ENCODE results near the gene EGFL6.

Gene EGFL6, protein sequence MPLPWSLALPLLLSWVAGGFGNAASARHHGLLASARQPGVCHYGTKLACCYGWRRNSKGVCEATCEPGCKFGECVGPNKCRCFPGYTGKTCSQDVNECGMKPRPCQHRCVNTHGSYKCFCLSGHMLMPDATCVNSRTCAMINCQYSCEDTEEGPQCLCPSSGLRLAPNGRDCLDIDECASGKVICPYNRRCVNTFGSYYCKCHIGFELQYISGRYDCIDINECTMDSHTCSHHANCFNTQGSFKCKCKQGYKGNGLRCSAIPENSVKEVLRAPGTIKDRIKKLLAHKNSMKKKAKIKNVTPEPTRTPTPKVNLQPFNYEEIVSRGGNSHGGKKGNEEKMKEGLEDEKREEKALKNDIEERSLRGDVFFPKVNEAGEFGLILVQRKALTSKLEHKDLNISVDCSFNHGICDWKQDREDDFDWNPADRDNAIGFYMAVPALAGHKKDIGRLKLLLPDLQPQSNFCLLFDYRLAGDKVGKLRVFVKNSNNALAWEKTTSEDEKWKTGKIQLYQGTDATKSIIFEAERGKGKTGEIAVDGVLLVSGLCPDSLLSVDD

DNA sequence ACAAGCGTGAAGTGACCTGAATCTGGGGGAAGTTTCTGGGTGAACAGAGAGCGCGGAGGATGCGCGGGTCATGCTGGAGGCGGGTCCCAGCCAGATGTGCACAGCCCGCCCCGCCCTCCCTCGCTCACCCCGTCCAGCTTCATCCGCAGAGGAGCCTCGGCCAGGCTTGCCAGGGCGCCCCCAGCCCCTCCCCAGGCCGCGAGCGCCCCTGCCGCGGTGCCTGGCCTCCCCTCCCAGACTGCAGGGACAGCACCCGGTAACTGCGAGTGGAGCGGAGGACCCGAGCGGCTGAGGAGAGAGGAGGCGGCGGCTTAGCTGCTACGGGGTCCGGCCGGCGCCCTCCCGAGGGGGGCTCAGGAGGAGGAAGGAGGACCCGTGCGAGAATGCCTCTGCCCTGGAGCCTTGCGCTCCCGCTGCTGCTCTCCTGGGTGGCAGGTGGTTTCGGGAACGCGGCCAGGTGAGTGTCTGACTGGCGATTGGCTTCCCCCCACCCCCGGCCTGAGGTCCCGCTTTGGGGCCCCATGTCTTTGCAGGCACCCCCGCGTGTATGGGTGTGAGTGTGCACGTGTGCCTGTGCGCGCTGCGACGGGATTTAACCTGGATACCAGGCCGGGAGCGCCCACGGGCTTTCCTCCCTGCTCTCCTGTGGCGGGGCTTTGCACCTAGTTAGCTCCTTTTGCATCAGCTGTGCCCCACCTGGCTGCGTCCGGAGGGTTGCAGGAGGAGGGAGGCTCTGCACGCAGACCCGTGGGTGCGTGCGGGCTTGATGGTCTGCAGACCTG, at the start of gene EGFL6:
Gene EGFL6, plus strand, starts transcription at position 123 of the 782 bp plus-strand sequence. Its CDS starts 261 bp downstream, at position 384.
- peak; percentile 29 for DNase-seq

DNA sequence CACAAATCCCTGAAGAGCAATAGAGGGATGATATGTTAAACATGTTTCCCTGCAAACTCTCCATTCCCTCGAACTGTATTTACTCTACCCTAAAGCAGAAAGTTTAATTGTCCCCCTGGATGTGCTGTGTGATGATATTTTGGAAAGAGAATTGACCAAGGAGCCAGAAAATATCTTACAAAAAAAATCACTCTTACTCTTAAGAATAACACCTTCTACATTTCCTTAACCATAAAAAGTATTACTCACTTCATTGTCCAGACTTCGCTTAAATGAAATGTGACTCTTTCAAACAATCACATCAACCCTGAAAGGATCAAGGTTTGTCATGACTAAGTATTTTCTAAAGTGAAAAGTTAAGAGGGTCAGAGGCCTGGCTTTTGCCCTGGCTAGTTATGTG, 49.0 kb upstream of the EGFL6 start:
- no peak for DNase-seq

DNA sequence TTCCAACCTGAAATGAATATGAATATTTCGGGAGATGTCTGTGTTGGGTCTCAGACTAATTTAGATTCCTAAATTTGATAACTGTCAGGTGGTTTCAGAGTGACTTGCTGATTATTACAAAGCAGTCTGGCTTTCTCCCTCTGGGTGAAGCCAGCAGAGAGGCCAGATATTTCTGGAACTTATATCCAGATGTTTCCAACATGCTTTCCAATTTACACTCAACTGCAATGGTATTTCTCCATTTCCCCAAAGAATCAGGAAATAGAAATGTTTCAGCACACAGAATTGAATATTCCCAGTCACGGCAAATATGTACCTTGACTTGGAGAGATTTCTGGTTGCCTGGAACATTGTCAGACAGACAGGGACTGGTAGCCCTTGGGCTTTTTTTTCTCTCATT, 48.5 kb upstream of the EGFL6 start:
- no peak for DNase-seq

DNA sequence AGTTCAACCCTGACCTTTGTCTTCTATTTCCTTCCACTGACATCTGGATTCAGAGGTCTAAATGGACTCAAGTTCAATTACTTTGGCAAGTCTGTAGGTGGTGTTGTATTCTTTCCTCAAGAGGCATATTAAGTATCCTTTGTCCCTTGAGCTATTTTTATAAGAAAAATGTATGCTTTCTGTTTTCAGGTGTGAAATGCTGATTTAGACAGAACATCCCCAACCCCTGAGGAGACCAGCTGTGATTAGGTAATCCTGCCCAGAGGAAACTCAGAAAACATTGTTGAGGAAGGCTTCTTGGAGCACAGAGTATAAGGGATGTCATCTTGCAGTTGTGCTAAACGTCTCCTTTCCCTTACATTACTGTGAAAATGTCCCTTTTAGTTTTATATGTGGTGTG, 46.6 kb upstream of the EGFL6 start:
- DNase-seq, result no peak

DNA sequence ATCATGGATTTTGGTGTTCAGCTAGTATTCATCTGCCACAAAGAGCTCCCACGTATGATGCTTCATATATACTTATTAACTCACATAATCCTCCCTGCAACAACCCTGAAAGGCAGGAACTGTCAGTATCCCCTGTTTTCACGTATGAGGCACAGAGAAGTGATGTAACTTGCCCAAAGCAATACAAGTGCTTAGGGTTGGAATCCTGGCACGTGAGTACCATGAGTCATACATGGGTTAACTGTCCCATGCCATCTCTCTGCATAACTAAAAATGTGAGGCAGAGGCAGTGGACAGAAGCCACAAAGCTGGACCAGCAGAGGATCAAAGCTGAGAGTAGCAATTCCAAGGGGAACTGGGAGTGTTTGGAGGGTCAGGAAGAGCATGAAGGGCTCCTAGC, 35.7 kb upstream of the EGFL6 start:
- DNase-seq, result no peak

DNA sequence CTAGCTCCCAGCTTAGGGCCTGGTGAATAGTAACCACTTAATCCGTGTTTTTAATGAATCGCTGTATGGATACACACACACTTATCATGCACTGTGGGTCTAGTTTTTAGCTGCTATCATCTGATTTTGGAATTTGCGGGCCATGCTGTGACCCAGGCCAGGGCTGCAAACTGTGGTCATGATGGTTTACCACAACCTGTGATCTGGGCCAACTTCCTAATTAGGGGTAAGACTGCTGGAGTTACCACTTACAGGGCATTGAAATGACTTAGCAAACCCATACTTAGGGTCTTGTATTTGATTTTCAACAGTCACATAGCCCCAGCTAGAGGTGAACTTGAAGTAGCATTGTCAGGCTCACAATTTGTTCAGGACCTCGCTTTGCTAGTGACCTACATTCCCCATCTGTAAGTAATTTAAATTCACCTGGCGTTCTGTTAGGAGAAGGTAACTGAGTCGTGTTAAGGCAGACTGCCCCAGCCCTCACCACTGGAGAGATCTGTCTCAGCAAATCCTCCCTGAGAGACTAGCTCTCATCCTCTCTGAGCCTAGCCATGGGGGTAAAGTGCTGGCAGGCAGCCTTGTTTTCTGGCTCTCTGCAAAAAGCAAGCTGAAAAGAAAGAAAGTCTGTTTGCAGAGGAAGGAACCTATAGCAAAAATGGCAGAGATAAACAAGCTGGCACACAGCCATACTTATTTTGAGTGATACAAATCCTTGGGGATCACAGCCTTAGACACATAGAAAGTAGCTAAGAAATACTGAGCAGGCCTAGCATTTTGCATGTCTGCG, 33.8 kb upstream of the EGFL6 start:
- peak; percentile 38 for DNase-seq

DNA sequence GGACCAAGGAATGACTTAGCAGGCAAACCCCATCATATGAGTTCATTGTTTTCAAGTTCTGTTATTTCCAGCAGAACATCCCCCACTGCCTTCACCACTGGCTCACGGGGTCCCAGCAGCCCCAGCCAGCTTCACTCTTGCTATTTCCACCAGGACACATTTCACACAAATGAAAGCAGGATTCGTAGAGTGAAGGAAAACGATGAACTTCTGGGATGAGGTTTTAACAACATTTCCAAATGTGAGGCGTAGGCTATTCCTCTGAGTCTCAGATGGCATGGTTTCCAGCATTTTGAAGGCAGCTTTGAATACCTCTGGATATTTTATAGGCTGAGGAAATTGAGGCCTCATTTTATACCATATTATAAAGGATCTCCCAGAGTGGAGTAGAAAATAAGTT, 32.9 kb upstream of the EGFL6 start:
- peak; percentile 47 for DNase-seq

DNA sequence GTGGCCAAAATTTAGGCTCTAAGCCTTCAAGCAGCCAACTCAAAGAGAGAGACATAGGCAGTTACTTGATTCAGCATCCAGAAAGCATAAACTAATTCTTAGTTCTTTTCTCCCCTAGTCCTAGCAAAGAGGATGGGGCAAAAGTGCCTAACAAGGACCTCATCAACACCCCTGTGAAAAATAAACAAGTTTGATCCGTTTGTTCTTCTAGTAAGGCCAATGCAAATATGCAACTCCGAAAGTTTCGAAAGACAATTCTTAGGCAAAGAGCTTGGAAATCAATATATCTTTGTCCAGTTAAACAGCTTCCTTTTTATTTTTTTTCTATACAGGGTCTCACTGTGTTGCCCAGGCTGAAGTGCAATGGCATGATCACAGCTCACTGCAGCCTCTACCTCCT, 31.0 kb upstream of the EGFL6 start:
- DNase-seq, result no peak

DNA sequence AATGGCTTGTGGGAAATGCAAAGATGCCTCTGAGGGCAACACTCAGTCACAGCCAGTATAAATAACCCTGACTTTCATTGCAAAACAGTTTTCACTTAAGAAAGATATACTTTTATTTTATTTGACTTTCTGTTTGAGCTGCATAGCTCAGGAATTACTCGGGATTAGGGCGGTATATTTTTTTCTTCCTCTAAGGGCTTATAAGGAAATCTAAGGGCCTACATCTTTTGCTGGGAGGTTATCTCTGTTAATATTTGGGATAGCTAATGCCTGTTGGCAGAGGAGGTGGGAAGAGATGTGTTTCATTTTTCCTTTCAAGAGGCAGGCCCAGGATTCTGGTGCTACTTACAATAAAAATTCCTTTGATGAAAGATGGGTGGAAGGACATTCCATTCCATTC, 28.8 kb upstream of the EGFL6 start:
- DNase-seq, result no peak

DNA sequence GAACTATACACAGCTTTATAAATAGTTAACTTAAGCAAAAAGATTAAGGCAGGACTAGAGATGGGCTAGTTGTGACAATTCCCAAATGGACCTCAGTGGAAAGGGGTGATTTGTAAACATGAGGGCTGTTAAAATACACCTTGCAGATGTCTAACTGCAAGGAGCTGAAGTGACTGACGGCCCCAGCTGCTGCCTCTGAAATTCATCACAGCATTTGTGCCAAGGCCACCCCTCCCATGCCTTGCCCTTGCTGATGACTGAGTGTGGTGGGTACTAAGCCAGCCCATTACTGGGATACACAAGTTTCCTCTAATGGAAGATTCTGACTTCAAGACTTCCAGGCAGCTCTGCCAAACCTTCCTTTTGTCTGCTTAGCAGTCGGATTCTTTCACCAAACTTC, 23.7 kb upstream of the EGFL6 start:
- peak; percentile 41 for DNase-seq

DNA sequence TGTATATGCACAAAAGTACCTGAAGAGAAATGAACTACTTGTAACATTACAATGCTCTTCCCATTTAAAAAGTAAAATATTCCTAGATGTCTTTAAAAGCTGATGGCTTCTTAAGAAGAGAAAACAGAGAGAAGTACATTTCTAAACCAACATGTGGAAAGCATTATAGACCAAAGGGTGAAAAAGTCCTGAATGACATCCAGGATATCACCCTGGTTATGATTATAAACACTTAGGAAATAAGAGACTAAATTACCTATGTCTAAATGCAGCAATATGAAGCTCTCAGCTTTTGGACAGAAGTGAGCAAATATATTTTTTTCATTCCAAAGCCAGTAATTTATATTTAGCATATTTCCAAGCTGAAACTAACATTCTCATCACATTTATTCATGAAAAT, 21.7 kb upstream of the EGFL6 start:
- no peak for DNase-seq

DNA sequence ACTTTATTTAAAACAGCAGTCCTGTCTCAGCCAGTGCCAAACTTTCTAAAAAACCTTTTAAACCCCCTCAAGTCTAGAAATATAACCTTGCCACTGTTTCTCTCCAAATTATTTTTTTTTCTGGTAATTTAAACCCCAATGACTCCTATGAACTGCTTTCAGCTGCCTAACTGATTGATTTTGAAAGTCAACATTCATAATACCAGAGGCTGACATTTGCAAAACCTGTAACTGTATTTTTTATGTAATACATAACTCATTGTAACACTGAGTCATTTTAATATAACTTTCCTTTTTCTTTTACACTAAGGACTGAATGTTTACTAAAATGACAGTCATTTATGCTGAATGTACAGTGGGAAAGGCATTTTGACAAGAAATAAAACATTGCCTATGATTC, 19.1 kb upstream of the EGFL6 start:
- DNase-seq, result no peak

DNA sequence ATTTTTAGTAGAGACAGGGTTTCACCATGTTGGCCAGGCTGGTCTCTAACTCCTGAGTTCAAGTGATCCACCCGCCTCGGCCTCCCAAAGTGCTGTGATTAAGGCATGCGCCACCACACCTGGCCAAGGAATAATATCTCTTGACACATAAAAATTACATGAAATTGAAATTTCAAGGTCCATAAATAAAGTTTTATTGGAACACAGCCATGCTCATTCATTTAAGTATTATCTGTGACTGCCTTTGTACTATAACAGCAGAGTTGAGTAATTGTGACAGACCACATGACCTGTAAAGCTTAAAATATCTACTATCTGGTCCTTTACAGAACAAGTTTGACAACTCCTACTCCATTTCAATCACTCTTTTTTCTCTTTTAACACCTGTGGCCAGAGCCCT, 17.8 kb upstream of the EGFL6 start:
- DNase-seq, result no peak

DNA sequence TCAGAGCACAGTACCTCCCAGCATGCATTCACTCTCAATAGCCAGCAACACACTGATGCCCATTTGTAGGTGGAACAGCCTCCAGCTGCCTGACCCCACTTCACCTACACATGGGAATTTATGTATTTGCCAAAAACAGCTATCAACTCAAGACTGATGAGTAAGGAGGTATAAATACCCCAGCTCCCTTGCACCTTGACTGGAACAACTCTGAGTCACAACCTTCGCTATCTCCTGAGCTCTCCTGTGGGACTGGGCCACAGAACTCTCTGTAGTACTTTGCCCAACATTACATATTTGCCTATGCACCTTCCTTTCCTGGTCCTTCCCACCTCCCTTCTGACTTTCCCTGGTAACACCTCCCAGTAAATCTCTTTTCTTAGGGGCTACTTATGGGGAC, 16.5 kb upstream of the EGFL6 start:
- no peak for DNase-seq

DNA sequence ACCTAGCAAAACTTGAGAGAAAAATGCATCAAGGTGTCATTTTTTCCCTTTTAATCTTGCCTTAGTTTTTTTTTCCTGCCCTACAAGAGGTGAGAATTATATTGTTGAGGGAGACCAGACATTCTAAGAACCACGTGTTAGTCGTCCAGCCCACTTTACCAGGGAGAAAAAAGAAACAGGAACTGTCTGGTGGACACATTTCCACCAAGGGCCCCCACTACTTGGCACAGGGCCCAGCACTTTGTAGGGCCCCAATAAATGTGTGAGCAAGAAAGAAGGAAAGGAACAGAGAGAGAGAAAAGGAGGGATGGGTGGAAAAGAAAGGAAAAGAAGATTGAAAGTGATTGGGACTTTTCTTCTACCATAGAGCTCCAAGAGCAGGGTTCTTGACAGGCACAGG, 3.9 kb upstream of the EGFL6 start:
- DNase-seq, result no peak

DNA sequence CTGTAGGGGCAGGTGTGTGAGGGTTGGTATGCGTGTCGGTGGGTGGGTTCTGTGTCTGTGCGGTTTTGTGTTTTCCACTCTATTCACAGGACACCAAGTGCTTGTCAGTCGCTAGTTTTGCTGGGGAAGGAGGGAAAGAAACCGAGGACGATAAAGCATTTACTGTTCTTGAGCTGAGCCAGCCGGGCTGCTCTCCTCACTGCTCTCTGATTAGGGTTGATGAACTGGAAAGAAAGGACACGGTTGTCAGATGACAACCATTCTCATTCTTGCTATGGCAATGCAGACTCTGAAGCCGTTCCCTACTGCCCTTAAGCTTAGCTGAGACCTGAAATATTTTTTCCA, 832 bp downstream of the EGFL6 start:
- DNase-seq, result no peak

DNA sequence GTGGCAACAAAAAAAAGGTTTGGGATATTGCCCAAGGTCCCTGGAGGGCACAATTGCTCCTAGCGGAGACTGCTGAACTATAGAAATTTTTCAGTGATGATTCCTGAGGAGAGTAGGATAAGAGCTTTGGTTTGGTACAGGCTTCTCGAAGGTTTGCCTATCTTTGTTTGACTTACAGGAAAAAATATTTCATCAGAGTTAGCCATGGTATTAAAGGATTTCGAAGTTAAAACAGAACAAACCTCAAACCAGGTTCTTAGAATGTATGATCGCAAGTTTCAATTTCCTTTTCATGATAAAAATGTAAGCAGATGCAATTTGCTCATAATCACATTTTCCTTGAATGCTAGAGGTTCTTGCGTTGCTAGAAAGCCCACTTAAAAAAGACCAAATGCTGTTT, 1.7 kb downstream of the EGFL6 start:
- no peak for DNase-seq

DNA sequence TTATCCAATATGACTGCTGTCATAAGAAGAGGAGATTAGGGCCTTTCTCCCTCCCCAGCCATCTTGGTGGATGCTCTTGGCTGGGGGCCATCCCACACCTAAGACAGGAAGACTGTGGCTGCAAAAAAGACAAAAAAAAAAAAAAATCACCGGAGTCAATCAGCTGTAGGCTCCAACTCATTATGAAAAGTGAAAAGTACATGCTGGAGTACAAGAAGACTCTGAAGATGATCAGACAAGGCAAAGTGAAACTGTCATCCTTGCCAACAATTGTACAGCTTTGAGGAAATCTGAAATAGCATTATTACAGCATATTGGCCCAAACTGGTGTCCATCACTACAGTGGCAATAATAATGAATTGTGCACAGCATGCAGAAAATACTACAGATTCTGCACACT, 5.2 kb downstream of the EGFL6 start:
- DNase-seq, result no peak

DNA sequence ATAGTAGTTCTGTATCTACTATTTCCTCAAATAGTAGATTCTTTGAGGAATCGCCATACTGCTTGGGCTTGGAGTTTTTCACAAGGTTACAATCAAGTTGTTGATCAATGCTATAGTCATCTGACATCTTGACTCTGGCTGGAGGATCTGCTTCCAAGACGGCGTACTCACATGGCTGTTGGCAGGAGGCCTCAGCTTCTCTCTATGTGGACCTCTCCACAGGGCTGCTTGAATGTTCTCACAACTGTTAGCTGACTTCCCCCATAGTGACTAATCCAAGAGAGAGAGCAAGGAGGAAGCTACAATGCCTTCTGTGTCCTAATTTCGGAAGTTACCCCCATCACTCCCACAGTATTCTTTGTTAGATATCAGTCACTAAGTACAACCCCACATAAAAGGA, 10.3 kb downstream of the EGFL6 start:
- no peak for DNase-seq

DNA sequence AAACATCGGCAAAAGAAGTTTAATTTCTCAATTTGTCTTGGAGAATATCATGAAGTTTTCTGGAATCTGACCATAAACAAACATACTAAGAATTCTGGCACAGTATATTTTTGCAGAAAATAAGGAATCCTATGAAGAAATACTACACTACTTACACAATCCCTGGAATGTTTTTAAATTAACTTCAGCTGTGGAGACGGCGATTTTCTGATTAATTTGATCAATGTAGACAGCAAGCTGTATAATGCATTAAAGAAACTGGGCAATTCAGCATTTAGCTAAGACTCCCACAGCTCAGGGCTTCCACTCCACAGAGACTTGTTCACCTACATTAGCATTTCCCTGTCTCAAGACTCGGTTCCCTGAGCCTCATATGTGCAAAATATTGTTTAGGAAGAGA, 12.2 kb downstream of the EGFL6 start:
- no peak for DNase-seq

DNA sequence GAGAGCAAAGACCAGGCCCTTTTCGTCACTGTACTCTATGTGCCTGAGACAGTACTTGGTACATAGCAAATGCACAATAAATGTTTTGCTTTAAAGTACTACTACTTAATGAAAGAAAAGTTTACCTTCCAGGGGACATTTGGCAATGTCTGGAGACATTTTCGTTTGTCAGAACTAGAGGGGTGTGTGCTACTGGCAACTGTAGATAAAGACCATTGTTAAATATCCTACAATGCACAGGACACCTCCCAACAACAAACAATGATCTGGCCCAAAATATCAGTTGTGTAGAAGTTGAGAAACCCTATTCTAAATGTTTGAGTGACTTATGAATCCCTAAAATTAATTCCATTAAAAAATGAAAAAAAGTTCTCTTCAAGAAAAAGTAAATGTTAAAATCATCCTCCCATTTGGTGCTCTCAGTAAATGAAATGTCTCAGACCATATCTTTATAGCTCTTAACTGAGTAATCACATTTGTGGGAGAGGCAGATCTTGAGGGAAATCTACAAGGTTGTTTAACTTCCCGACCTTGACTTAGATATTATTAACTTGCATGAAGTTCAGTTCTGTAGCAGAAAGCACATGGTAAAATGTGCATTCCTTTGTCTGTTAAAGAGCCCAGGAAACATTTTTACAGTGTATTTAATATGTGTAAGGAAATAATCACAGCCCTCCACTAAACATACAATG, 18.5 kb downstream of the EGFL6 start:
- no peak for DNase-seq

DNA sequence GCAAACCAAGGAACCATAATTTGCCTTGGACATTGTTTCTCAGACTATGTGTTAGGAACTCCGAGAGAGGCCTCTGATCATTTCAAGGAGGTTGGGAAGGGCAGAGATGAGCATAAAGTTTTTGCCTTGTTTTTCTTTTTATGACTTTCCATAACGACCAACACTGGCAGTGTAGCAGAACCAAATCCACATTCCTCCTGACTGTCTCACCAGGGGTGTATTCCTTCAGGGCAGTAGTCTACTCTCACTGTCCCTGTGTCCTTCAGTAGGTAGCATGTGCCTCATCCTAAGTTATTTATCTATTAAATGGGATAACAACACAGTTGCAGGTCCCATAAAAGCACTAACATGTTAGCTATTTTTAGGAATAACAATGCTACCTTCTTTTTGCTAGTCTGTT, 20.8 kb downstream of the EGFL6 start:
- DNase-seq, result no peak

DNA sequence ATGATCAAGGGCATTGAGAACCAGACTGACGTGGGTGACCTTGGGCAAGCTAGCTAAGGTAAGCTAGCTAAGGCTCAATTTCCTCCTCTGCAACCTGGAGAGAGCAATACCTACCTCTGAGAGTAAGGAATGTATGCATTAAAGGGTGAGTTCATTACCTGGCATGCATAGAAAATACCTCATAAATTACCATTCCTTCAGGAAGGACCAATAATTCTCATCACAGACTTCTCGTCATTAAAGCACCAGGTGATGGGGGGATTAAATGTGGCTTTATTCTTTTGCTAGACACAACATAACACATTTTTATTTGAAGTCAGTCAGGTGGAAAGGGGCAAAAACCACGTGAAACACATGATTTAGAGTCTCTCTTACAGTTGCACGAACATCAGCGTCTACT, 21.5 kb downstream of the EGFL6 start:
- DNase-seq, result no peak
